Stimulated activated CD8-positive, alpha-beta memory T cell treated with anti-CD3 and anti-CD28 coated beads, Interleukin-7, amount 100 ng/mL, for 48 hours (primary cell): ENCODE results near the gene SEPTIN1.
"Not testable (repeated sequence)": the region's sequence is repeated elsewhere in the genome, so short reads cannot be mapped to it uniquely, and the experiment has no call there.

ENCODE experiments used
- DNase-seq, 2 donors: peaks; one replicate each; pipeline ENCODE4 v3.0.0-alpha.2; 2020; ENCODE audit warnings: low read depth in 1 of 2; ENCODE audit errors: extremely low read depth in 1 of 2

SEPTIN1 gene

GRCh38 chr16:30358577-30358936, 23.8 kb downstream of the SEPTIN1 start:
- no peak for DNase-seq

GRCh38 chr16:30357715-30358576, 24.4 kb downstream of the SEPTIN1 start:
- no peak for DNase-seq

GRCh38 chr16:30357085-30357714, 25.2 kb downstream of the SEPTIN1 start:
- no peak for DNase-seq

- no peak for DNase-seq
These were observed 25.8 kb downstream of the SEPTIN1 start for GRCh38 chr16:30356401-30357084.

- no peak for DNase-seq
These were observed 26.4 kb downstream of the SEPTIN1 start for GRCh38 chr16:30355954-30356308.

- DNase-seq: peak; percentile 81 to 92
These were observed 27.0 kb downstream of the SEPTIN1 start, which contains the start of gene CD2BP2 for GRCh38 chr16:30355144-30355953. CD2BP2 (minus strand) TSS chr16:30355308; CDS start chr16:30354681, 627 bp downstream.

GRCh38 chr16:30354423-30355143, 27.8 kb downstream of the SEPTIN1 start:
- DNase-seq: no peak

GRCh38 chr16:30353438-30354129, 28.8 kb downstream of the SEPTIN1 start:
- no peak for DNase-seq

- no peak for DNase-seq
These were observed 29.6 kb downstream of the SEPTIN1 start for GRCh38 chr16:30352488-30353401.

- DNase-seq: no peak
These were observed 30.6 kb downstream of the SEPTIN1 start for GRCh38 chr16:30351586-30352419.

GRCh38 chr16:30351001-30351441, 31.3 kb downstream of the SEPTIN1 start:
- no peak for DNase-seq

GRCh38 chr16:30350134-30350871, 32.1 kb downstream of the SEPTIN1 start:
- DNase-seq: no peak

- DNase-seq: no peak
These were observed 32.7 kb downstream of the SEPTIN1 start for GRCh38 chr16:30349675-30350074.

- DNase-seq: no peak
These were observed 33.4 kb downstream of the SEPTIN1 start for GRCh38 chr16:30348929-30349328.

- no peak for DNase-seq
These were observed 34.2 kb downstream of the SEPTIN1 start for GRCh38 chr16:30348113-30348512.

- no peak for DNase-seq
These were observed 36.1 kb downstream of the SEPTIN1 start for GRCh38 chr16:30346286-30346685.

- DNase-seq: not testable (repeated sequence)
These were observed 38.9 kb downstream of the SEPTIN1 start for GRCh38 chr16:30343491-30343820.
